ENCODE data around the gene KIAA1671. TPM values are rescaled to one million over a fixed set of nuclear protein-coding genes. Genes with fewer than 3 reads are reported as not detected.

Gene KIAA1671
- total RNA-seq, 1 donor from 2014 or later, result 62.1 TPM

DNA sequence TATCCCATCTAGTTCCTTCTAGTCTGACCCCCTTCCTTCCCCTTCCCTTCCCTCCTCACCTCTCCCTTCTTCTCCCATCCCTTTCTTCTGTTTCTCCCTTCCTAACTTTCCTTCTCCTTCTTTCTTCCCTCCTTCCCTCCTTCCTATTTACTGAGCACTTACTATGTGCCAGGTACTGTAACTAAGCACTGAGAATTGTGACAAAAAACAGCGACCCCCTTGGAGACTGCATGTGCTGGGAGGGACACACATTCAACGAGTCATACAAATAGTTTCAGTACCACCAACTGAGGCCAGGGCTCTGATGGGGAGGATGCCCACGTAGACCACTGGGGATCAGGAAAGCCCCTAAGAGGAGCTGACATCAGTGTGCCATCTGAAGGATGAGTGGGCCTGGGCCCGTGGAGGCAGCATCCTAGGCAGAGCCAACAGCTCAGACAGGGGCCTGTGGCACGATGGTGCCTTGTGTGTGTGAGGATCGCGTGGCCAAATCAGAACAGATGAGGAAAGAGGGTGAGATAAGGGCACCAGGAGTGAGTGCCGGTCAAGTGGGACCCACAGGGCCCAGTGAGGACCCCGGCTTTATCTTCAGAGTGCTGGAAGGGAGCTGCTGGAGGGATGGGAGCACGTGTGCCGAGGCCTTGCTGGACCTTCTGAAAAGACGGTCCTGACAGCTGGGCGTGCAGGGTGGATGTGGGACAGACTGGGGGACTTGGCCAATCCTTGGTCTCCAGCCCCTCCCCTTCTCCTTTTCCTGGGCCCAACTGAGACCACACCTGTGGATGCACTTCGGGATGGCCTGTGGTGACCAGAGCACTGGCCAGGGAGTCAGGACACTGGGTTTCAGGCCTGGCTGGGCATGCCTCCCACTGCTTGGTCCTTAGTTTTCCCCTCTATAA is 208.8 kb downstream of the KIAA1671 start:
- H3K27me3 Mint-ChIP-seq, result no peaks in the 10 kb centered on the region
- no peak for DNase-seq (ENCODE audit: low spot score, unreplicated experiment)
- no peak overlapping the region for H3K27ac Mint-ChIP-seq
- no peaks in the 10 kb centered on the region for H3K9me3 Mint-ChIP-seq (ENCODE audit: low read depth)
- TF ChIP-seq, protein P1, sequence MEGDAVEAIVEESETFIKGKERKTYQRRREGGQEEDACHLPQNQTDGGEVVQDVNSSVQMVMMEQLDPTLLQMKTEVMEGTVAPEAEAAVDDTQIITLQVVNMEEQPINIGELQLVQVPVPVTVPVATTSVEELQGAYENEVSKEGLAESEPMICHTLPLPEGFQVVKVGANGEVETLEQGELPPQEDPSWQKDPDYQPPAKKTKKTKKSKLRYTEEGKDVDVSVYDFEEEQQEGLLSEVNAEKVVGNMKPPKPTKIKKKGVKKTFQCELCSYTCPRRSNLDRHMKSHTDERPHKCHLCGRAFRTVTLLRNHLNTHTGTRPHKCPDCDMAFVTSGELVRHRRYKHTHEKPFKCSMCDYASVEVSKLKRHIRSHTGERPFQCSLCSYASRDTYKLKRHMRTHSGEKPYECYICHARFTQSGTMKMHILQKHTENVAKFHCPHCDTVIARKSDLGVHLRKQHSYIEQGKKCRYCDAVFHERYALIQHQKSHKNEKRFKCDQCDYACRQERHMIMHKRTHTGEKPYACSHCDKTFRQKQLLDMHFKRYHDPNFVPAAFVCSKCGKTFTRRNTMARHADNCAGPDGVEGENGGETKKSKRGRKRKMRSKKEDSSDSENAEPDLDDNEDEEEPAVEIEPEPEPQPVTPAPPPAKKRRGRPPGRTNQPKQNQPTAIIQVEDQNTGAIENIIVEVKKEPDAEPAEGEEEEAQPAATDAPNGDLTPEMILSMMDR (IDR thresholded peaks at IDR 0.05; ENCODE audit: unreplicated experiment), result no peak
- no peak overlapping the region for H3K4me3 Mint-ChIP-seq (ENCODE audit: low read depth)
- H3K4me1 Mint-ChIP-seq (ENCODE audit: low read depth), result peaks cover 5% of the 10 kb centered on the region
- peaks cover 1% of the 10 kb centered on the region for H3K36me3 Mint-ChIP-seq (ENCODE audit: insufficient read depth)

DNA sequence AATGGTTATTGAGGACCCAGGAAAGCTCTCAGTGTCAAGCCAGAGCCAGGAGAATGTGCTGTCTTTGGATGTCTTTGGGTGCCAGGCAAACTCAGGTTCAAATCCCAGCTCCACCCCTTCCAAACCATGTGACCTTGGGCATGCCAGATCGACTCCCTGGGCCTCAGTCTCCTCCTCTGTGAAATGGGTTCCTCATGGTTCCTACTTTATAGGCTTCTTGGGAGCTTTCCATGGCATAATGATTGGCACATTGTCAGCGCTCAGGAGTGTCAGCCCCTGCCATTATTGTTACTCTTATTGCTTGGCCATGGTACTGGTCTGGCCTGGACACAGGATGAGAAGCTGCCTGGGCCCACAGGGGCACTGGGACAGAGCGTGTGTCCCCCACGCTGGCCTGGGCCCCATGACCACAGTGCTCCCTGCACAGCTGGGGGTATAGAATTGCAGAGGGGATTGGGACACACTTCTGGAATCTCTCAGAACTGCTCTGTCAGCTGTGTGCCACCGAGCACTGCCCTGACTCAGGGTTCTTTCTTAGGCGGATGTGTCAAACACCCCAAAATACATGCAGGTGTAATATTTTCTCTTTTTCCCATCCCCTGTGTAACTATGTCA is 209.5 kb downstream of the KIAA1671 start:
- H3K36me3 Mint-ChIP-seq (ENCODE audit: insufficient read depth), result peaks cover 1% of the 10 kb centered on the region
- H3K27me3 Mint-ChIP-seq, result no peaks in the 10 kb centered on the region
- H3K4me1 Mint-ChIP-seq (ENCODE audit: low read depth), result peaks cover 5% of the 10 kb centered on the region
- H3K9me3 Mint-ChIP-seq (ENCODE audit: low read depth), result no peaks in the 10 kb centered on the region
- no peak overlapping the region for H3K4me3 Mint-ChIP-seq (ENCODE audit: low read depth)
- no peak for DNase-seq (ENCODE audit: low spot score, unreplicated experiment)
- TF ChIP-seq, protein P1 (IDR thresholded peaks at IDR 0.05; ENCODE audit: unreplicated experiment), result no peak
- H3K27ac Mint-ChIP-seq, result no peak overlapping the region

GRCh38 chr22:25162561-25162960 is 210.0 kb downstream of the KIAA1671 start:
- H3K4me3 Mint-ChIP-seq (ENCODE audit: low read depth), result no peak overlapping the region
- no peak for DNase-seq (ENCODE audit: low spot score, unreplicated experiment)
- TF ChIP-seq, protein P1 (IDR thresholded peaks at IDR 0.05; ENCODE audit: unreplicated experiment), result no peak
- no peaks in the 10 kb centered on the region for H3K9me3 Mint-ChIP-seq (ENCODE audit: low read depth)
- no peak overlapping the region for H3K27ac Mint-ChIP-seq
- H3K27me3 Mint-ChIP-seq, result no peaks in the 10 kb centered on the region
- peaks cover 6% of the 10 kb centered on the region for H3K4me1 Mint-ChIP-seq (ENCODE audit: low read depth)
- peaks cover under 1% of the 10 kb centered on the region for H3K36me3 Mint-ChIP-seq (ENCODE audit: insufficient read depth)

DNA sequence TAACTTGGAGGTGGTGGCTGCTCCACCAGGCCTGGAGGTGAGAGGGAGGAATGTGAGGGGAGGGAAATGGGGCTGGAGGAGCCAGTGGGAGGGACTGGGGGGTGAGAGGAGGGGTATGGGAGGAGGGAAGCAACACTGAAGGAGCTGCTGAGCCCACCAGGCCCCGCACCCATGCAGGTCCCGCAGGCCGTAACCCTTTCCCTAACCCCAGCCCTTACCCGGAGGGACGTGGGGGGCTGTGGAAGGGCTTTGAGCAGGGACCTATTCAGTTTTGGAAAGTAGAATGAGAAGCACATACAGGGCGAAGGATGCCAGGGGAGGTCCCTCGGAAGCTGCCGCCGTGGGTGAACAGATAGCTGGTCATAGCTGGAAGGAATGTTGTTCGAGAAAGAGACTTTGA is 213.3 kb downstream of the KIAA1671 start:
- Mint-ChIP-seq H3K36me3 (ENCODE audit: insufficient read depth) (no peaks in the 10 kb centered on the region), H3K9me3 (ENCODE audit: low read depth) (no peaks in the 10 kb centered on the region), H3K27ac (peak overlapping the region; percentile 31), H3K27me3 (no peaks in the 10 kb centered on the region), H3K4me3 (ENCODE audit: low read depth) (no peak overlapping the region), H3K4me1 (ENCODE audit: low read depth) (peaks cover 6% of the 10 kb centered on the region)
- TF ChIP-seq, protein P1 (IDR thresholded peaks at IDR 0.05; ENCODE audit: unreplicated experiment), result no peak
- no peak for DNase-seq (ENCODE audit: low spot score, unreplicated experiment)

- Mint-ChIP-seq H3K9me3 (ENCODE audit: low read depth) (no peaks in the 10 kb centered on the region), H3K27ac (peak overlapping the region; percentile 29), H3K4me3 (ENCODE audit: low read depth) (no peak overlapping the region), H3K36me3 (ENCODE audit: insufficient read depth) (no peaks in the 10 kb centered on the region), H3K4me1 (ENCODE audit: low read depth) (peaks cover 6% of the 10 kb centered on the region), H3K27me3 (no peaks in the 10 kb centered on the region)
- TF ChIP-seq, protein P1 (IDR thresholded peaks at IDR 0.05; ENCODE audit: unreplicated experiment), result no peak
- no peak for DNase-seq (ENCODE audit: low spot score, unreplicated experiment)
Observed at GRCh38 chr22:25166266-25167040, 213.9 kb downstream of the KIAA1671 start.
